HepG2 (cell line): ENCODE data around the gene ATP10A. TPM values are rescaled to one million over a fixed set of nuclear protein-coding genes. Genes with fewer than 3 reads are reported as not detected.
A peak's percentile ranks its signal among the peaks of the same experiment; 100 is the strongest.

ENCODE experiments used
- FOSL2 ChIP-seq: sonication (generic); formaldehyde crosslinking; IDR thresholded peaks from 2 replicates; pipeline ENCODE4 v1.4.0; 2020; ENCODE audit warnings: missing genetic modification reagents
- GPBP1L1 ChIP-seq: sonication (generic); formaldehyde crosslinking; IDR thresholded peaks from 2 replicates; pipeline ENCODE4 v1.5.0; 2020; ENCODE audit warnings: mild to moderate bottlenecking, missing genetic modification reagents
- ISX ChIP-seq: sonication (generic); formaldehyde crosslinking; conservative IDR thresholded peaks from 2 replicates; pipeline ENCODE4 v1.5.0; 2020; ENCODE audit warnings: missing genetic modification reagents
- JUN ChIP-seq: sonication (generic); formaldehyde crosslinking; IDR thresholded peaks from 2 replicates; pipeline ENCODE4 v1.4.0; 2020; ENCODE audit warnings: mild to moderate bottlenecking, missing genetic modification reagents
- MAFG ChIP-seq: sonication (generic); formaldehyde crosslinking; IDR thresholded peaks from 2 replicates; pipeline ENCODE4 v1.5.1; 2020; ENCODE audit warnings: mild to moderate bottlenecking, missing genetic modification reagents
- MATR3 ChIP-seq: sonication (generic); formaldehyde crosslinking; IDR thresholded peaks from 2 replicates; pipeline ENCODE4 v1.4.0; 2020; ENCODE audit warnings: missing genetic modification reagents
- NR2F6 ChIP-seq, 2 experiments: IDR thresholded peaks; 2 replicates each; pipeline ENCODE4 v1.6.1; 2016; ENCODE audit warnings: antibody characterized with exemption in 1 of 2, mild to moderate bottlenecking in 1 of 2
- ZNF274 ChIP-seq: sonication (generic); formaldehyde crosslinking; IDR thresholded peaks from 2 replicates; pipeline ENCODE4 v1.5.1; 2020; ENCODE audit warnings: mild to moderate bottlenecking, missing genetic modification reagents
- ZNF317 ChIP-seq: sonication (generic); formaldehyde crosslinking; IDR thresholded peaks from 2 replicates; pipeline ENCODE4 v1.5.0; 2020; ENCODE audit warnings: mild to moderate bottlenecking, missing genetic modification reagents
- ZNF333 ChIP-seq: sonication (generic); formaldehyde crosslinking; IDR thresholded peaks from 2 replicates; pipeline ENCODE4 v1.4.0; 2020; ENCODE audit warnings: mild to moderate bottlenecking, missing genetic modification reagents, borderline replicate concordance
- ZNF362 ChIP-seq: sonication (generic); formaldehyde crosslinking; IDR thresholded peaks from 2 replicates; pipeline ENCODE4 v1.4.0; 2020; ENCODE audit warnings: missing genetic modification reagents, mild to moderate bottlenecking, borderline replicate concordance
- ZNF639 ChIP-seq: conservative IDR thresholded peaks from 2 replicates; pipeline ENCODE4 v1.6.1; 2018; ENCODE audit warnings: missing genetic modification reagents
- polyA plus RNA-seq, 8 experiments: library from polyadenylated mRNA; depleted of rRNA in 3 of 8; stranded (reverse) in 7 of 8; unstranded in 1 of 8; fragments of >200 nt; fragmentation: Illumina TruSeq in 4 of 8; extraction: Trizol in 4 of 8; gene quantifications; 2 replicates each; pipeline versions ENCODE4 v1.2.1 to v1.2.3, GENCODE V29; 2011 to 2016; ENCODE audit warnings: low read depth in 4 of 8, missing spikeins in 1 of 8, mixed read lengths in 1 of 8; ENCODE audit not compliant: insufficient read depth in 1 of 8
- total RNA-seq, 5 experiments: library from RNA; depleted of rRNA; stranded (reverse); fragments of >200 nt; fragmentation: Illumina TruSeq; extraction: Trizol; gene quantifications; 2 replicates each; pipeline ENCODE4 v1.2.3, GENCODE V29; 2016; ENCODE audit warnings: low read depth in 1 of 5
- TF ChIP-seq, protein P1 (sequence below): IDR thresholded peaks from 2 replicates; pipeline ENCODE4 v1.6.1; 2016; ENCODE audit warnings: missing biosample characterization, missing genetic modification reagents, low read depth
- TF ChIP-seq, protein P2 (sequence below): sonication (generic); formaldehyde crosslinking; conservative IDR thresholded peaks from 2 replicates; pipeline ENCODE4 v1.4.0; 2020; ENCODE audit warnings: missing genetic modification reagents
- TF ChIP-seq, protein P3 (sequence below): IDR thresholded peaks from 2 replicates; pipeline ENCODE4 v1.4.0; 2020; ENCODE audit warnings: mild to moderate bottlenecking, missing genetic modification reagents
- TF ChIP-seq, protein P4 (sequence below): sonication (generic); formaldehyde crosslinking; IDR thresholded peaks from 2 replicates; pipeline ENCODE4 v1.4.0; 2020; ENCODE audit warnings: missing genetic modification reagents

ATP10A gene
- total and polyA plus RNA-seq, 2 of the 13 experiments (the other 11 are each of a cell fraction or from before 2014, with no cell fraction given), result 0.58 to 4.2 TPM

- TF ChIP-seq, protein P1, sequence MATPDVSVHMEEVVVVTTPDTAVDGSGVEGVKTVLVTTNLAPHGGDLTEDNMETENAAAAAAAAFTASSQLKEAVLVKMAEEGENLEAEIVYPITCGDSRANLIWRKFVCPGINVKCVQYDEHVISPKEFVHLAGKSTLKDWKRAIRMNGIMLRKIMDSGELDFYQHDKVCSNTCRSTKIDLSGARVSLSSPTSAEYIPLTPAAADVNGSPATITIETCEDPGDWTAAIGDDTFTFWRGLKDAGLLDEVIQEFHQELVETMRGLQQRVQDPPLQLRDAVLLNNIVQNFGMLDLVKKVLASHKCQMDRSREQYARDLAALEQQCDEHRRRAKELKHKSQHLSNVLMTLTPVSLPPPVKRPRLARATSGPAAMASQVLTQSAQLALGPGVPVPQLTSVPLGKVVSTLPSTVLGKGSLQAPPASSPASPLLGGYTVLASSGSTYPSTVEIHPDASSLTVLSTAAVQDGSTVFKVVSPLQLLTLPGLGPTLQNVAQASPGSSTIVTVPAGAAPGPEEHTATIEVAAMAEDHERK (CRISPR knock-in tag), result no peak
- TF ChIP-seq, protein P2, sequence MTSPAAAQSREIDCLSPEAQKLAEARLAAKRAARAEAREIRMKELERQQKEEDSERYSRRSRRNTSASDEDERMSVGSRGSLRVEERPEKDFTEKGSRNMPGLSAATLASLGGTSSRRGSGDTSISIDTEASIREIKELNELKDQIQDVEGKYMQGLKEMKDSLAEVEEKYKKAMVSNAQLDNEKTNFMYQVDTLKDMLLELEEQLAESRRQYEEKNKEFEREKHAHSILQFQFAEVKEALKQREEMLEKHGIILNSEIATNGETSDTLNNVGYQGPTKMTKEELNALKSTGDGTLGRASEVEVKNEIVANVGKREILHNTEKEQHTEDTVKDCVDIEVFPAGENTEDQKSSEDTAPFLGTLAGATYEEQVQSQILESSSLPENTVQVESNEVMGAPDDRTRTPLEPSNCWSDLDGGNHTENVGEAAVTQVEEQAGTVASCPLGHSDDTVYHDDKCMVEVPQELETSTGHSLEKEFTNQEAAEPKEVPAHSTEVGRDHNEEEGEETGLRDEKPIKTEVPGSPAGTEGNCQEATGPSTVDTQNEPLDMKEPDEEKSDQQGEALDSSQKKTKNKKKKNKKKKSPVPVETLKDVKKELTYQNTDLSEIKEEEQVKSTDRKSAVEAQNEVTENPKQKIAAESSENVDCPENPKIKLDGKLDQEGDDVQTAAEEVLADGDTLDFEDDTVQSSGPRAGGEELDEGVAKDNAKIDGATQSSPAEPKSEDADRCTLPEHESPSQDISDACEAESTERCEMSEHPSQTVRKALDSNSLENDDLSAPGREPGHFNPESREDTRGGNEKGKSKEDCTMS, result no peak
- TF ChIP-seq ZNF274 (CRISPR knock-in tag), result no peak
- TF ChIP-seq ZNF639 (CRISPR knock-in tag), result no peak
- no peak for TF ChIP-seq ISX
- TF ChIP-seq ZNF333 (CRISPR knock-in tag), result no peak
- TF ChIP-seq GPBP1L1, result no peak
- peak; percentile 41 for TF ChIP-seq NR2F6 (IDR thresholded peaks at IDR 0.05)
- TF ChIP-seq NR2F6 (CRISPR knock-in tag; IDR thresholded peaks at IDR 0.05), result no peak
- TF ChIP-seq, protein P3, sequence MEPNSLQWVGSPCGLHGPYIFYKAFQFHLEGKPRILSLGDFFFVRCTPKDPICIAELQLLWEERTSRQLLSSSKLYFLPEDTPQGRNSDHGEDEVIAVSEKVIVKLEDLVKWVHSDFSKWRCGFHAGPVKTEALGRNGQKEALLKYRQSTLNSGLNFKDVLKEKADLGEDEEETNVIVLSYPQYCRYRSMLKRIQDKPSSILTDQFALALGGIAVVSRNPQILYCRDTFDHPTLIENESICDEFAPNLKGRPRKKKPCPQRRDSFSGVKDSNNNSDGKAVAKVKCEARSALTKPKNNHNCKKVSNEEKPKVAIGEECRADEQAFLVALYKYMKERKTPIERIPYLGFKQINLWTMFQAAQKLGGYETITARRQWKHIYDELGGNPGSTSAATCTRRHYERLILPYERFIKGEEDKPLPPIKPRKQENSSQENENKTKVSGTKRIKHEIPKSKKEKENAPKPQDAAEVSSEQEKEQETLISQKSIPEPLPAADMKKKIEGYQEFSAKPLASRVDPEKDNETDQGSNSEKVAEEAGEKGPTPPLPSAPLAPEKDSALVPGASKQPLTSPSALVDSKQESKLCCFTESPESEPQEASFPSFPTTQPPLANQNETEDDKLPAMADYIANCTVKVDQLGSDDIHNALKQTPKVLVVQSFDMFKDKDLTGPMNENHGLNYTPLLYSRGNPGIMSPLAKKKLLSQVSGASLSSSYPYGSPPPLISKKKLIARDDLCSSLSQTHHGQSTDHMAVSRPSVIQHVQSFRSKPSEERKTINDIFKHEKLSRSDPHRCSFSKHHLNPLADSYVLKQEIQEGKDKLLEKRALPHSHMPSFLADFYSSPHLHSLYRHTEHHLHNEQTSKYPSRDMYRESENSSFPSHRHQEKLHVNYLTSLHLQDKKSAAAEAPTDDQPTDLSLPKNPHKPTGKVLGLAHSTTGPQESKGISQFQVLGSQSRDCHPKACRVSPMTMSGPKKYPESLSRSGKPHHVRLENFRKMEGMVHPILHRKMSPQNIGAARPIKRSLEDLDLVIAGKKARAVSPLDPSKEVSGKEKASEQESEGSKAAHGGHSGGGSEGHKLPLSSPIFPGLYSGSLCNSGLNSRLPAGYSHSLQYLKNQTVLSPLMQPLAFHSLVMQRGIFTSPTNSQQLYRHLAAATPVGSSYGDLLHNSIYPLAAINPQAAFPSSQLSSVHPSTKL (CRISPR knock-in tag), result peak; percentile 36; the same call in 1 of the 2 replicates
- TF ChIP-seq MAFG (CRISPR knock-in tag), result no peak
- peak; percentile 96 for TF ChIP-seq FOSL2 (CRISPR knock-in tag)
- TF ChIP-seq ZNF362 (CRISPR knock-in tag), result no peak
- TF ChIP-seq, protein P4, sequence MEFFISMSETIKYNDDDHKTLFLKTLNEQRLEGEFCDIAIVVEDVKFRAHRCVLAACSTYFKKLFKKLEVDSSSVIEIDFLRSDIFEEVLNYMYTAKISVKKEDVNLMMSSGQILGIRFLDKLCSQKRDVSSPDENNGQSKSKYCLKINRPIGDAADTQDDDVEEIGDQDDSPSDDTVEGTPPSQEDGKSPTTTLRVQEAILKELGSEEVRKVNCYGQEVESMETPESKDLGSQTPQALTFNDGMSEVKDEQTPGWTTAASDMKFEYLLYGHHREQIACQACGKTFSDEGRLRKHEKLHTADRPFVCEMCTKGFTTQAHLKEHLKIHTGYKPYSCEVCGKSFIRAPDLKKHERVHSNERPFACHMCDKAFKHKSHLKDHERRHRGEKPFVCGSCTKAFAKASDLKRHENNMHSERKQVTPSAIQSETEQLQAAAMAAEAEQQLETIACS, result no peak
- TF ChIP-seq ZNF317 (CRISPR knock-in tag), result no peak
- 0 out of 2 replicates have a peak, but pooled peaks have one; percentile 53 for TF ChIP-seq JUN
- no peak for TF ChIP-seq MATR3 (CRISPR knock-in tag)
Observed at GRCh38 chr15:25787855-25788520, 75.1 kb downstream of the ATP10A start (continued).
